ENCODE measurements around the gene RAB40C. TPM values are rescaled to one million over a fixed set of nuclear protein-coding genes. Genes with fewer than 3 reads are reported as not detected.
A peak's percentile ranks its signal among the peaks of the same experiment; 100 is the strongest.

The RAB40C gene
- total RNA-seq, 2 experiments from 2014 or later = 6.3 to 7.3 TPM

DNA sequence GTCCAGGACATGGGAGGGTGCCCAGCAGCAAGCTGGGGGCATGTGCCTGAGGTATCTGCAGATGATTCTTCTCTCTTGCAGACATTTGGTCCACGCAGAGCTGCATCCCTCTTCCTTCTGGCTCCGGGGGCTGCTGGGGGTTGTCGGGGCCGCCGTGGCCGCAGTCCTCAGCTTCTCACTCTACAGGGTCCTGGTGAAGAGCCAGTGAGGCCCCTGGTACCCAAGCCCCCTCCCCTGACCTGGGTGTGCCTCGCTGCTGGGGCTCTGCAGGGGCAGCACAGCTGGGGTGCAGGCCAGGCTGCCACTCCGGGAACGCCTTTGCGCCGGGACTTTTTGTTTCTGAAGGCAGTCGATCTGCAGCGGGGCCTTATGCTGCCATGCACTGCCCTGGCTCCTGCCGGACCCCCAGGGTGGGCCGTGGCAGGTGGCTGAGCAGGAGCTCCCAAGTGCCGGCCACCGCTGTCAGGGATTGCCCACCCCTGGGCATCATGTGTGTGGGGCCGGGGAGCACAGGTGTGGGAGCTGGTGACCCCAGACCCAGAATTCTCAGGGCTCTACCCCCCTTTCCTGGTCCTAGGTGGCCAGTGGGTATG lies 83.6 kb downstream of the RAB40C start:
- intact Hi-C loops (cut with micrococcal nuclease) = no loop called here
- no peak for DNase-seq
- Mint-ChIP-seq H3K4me1 (ENCODE audit: low read depth) (peaks cover 20% of the 10 kb centered on the region), H3K4me3 (no peak overlapping the region), H3K9me3 (no peaks in the 10 kb centered on the region), H3K36me3 (ENCODE audit: low read depth) (peaks cover 12% of the 10 kb centered on the region), H3K27me3 (ENCODE audit: low read depth) (peaks cover 3% of the 10 kb centered on the region), H3K27ac (no peak overlapping the region)
- CTCF ChIA-PET = interaction anchor here (1.1 kb wide), 1 partner anchor 115 kb away, joined by 3 read pairs; the partner anchor contains the start of genes CHTF18 and RPUSD1

DNA sequence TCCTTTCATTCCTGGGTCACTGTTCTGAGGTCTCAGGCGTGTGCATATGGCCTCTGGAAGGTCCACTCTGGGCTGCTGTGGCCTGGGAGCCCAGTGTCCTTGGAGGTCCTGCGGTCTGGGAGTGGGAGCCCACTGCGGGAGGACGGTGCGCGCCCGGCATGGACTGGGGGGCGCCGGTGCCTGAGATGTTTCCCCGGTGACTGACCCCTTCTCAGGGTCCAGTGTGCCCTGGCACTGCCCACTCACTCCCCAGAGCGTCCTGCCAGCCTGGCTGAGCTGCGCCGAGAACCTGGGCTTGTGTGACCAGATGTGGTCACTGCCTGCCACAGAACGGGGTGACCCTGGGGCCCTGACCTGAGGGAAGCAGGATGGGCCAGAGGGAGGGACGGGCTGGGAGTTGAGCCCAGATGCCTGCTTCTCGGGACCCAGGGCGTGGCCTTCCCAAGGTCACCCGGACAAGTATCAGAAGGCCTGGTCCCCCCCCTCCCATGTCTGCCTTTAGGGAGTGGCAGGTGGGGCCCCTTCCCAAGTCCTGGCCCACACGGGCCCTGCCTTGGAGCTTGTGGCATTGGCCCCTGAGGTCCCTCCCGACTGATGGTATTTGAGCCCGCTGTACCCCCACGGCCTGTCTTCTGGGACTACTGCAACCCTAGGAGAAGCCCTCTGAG lies 84.5 kb downstream of the RAB40C start:
- Mint-ChIP-seq H3K27me3 (ENCODE audit: low read depth) (peaks cover 3% of the 10 kb centered on the region), H3K4me3 (no peak overlapping the region), H3K9me3 (no peaks in the 10 kb centered on the region), H3K36me3 (ENCODE audit: low read depth) (peaks cover 12% of the 10 kb centered on the region), H3K4me1 (ENCODE audit: low read depth) (peaks cover 16% of the 10 kb centered on the region), H3K27ac (no peak overlapping the region)
- intact Hi-C loops (cut with micrococcal nuclease) = no loop called here
- CTCF ChIA-PET = no interaction called here
- no peak for DNase-seq

DNA sequence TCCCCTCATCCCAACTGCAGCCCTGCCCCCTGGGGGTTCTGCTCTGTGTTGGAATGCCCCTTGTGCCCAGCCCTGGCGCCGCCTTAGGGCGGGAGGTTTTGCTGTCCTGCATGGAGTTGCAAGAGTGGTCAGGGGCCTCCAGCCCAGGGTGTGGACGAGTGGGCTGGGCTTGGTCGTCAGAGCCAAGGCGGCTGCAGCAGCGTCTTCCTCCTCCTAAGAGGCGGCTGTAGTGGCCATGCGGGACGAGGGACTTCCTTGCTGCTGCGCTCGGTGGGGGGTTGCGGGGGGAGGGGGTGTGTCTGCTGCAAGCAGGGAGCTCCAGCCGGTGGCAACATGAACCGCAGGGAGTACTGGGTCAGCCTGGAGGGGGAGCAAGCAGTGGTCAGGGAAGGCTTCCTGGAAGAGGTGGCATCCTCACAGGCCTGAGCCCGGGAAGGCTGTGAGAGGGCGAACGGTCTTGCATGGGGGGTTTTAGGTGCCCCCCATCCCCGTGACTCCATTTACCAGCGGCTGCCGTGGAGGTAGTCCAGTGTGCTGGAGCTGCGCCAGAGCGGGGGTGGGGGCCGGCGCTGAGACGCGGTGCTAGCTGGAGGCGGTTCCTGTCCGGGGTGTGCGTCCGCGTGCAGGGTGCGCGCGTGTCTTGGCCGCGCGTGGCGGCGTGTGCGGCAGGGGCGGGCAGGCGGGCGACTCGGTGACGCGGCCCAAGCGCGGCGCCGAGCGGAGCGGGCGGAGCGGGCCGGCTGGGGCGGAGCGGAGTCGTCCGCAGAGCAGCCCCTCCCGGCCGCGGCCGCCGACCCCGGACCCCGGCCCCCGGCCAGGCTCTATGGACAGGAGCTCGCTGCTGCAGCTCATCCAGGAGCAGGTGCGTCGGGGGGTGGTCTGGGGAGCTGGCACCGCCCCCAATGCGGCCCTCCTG lies 85.4 kb downstream of the RAB40C start, which contains the start of gene RHBDL1:
TSS of gene RHBDL1 (plus strand) at position 704 of the 916 bp plus-strand sequence. CDS start at position 824, 120 bp downstream.
- intact Hi-C loops (cut with micrococcal nuclease) = no loop called here
- H3K4me1 Mint-ChIP-seq (ENCODE audit: low read depth) = peaks cover 13% of the 10 kb centered on the region

GRCh38 chr16:675884-676564 lies 86.2 kb downstream of the RAB40C start:
- Mint-ChIP-seq H3K27me3 (ENCODE audit: low read depth) (peaks cover 3% of the 10 kb centered on the region), H3K9me3 (no peaks in the 10 kb centered on the region), H3K4me1 (ENCODE audit: low read depth) (peaks cover 14% of the 10 kb centered on the region), H3K27ac (no peak overlapping the region), H3K4me3 (no peak overlapping the region), H3K36me3 (ENCODE audit: low read depth) (peaks cover 6% of the 10 kb centered on the region)
- no peak for DNase-seq
- intact Hi-C loops (cut with micrococcal nuclease) = no loop called here
- CTCF ChIA-PET = interaction anchor here (1.0 to 1.6 kb wide), 3 partner anchors 8 to 26 kb away, joined by 3 to 4 read pairs (median 3); partner anchors contain the start of genes RHOT2 and WDR90

More for the DNA sequence above, 85.4 kb downstream of the RAB40C start, which contains the start of gene RHBDL1:
- Mint-ChIP-seq H3K4me3 (peak within 1 kb of the TSS; percentile 18), H3K36me3 (ENCODE audit: low read depth) (peaks cover 8% of the 10 kb centered on the region), H3K27ac (no peak within 1 kb of the TSS), H3K27me3 (ENCODE audit: low read depth) (peaks cover 3% of the 10 kb centered on the region), H3K9me3 (no peaks in the 10 kb centered on the region)
- DNase-seq = no peak
- CTCF ChIA-PET = interaction anchor here (1.5 to 1.6 kb wide), 2 partner anchors 14 to 26 kb away, joined by 3 to 4 read pairs; partner anchors contain the start of gene WDR90

GRCh38 chr16:676565-676902 lies 86.7 kb downstream of the RAB40C start:
- CTCF ChIA-PET = interaction anchor here (1.0 to 1.6 kb wide), 3 partner anchors 9 to 27 kb away, joined by 3 to 4 read pairs (median 3); partner anchors contain the start of genes RHOT2 and WDR90
- H3K27ac Mint-ChIP-seq = no peak overlapping the region
- intact Hi-C loops (cut with micrococcal nuclease) = no loop called here
- H3K4me1 Mint-ChIP-seq (ENCODE audit: low read depth) = peaks cover 19% of the 10 kb centered on the region
- no peaks in the 10 kb centered on the region for H3K9me3 Mint-ChIP-seq
- no peak overlapping the region for H3K4me3 Mint-ChIP-seq
- H3K36me3 Mint-ChIP-seq (ENCODE audit: low read depth) = peaks cover 6% of the 10 kb centered on the region
- peaks cover 3% of the 10 kb centered on the region for H3K27me3 Mint-ChIP-seq (ENCODE audit: low read depth)
- DNase-seq = no peak

DNA sequence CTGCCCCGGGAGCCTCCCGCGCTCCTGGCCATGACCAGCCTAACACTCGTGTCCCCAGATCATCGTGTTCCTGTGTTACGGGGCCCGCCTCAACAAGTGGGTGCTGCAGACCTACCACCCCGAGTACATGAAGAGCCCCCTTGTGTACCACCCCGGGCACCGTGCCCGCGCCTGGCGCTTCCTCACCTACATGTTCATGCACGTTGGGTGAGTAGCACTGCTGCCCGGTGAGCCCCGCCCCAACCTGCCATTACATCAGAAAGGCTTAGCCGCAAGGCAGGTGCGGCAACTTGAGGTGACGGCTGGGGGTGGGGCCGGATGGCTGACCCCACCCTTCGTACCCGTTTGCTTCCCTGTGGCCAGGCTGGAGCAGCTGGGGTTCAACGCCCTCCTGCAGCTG lies 87.0 kb downstream of the RAB40C start:
- Mint-ChIP-seq H3K4me1 (ENCODE audit: low read depth) (peaks cover 23% of the 10 kb centered on the region), H3K4me3 (no peak overlapping the region), H3K9me3 (no peaks in the 10 kb centered on the region), H3K27me3 (ENCODE audit: low read depth) (peaks cover 3% of the 10 kb centered on the region), H3K36me3 (ENCODE audit: low read depth) (peaks cover 7% of the 10 kb centered on the region), H3K27ac (no peak overlapping the region)
- intact Hi-C loops (cut with micrococcal nuclease) = no loop called here
- CTCF ChIA-PET = interaction anchor here (1.0 to 1.6 kb wide), 2 partner anchors 9 to 12 kb away, joined by 3 to 4 read pairs; partner anchors contain the start of gene RHOT2
- DNase-seq = no peak

DNA sequence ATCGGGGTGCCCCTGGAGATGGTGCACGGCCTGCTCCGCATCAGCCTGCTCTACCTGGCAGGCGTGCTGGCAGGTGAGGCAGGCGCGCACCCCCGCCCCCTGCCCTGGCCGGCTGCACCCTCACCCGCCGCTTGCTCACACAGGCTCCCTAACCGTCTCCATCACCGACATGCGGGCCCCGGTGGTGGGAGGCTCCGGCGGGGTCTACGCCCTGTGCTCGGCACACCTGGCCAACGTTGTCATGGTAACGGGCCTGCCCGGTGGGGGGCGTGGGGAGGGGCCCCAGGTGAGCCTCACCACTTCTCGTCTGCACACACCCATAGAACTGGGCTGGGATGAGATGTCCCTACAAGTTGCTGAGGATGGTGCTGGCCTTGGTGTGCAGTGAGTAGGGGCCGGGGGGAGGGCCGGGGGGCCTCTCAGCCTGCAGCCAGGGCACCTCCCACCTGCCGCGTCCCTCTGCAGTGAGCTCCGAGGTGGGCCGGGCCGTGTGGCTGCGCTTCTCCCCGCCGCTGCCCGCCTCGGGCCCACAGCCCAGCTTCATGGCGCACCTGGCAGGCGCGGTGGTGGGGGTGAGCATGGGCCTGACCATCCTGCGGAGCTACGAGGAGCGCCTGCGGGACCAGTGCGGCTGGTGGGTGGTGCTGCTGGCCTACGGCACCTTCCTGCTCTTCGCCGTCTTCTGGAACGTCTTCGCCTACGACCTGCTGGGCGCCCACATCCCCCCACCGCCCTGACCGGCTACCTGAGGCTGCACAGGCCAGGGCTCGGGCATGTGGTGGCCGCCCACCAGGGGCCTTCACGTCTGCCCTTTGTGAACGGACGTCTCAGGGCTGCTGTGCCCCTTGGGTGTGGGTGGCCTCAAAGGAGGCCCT lies 87.7 kb downstream of the RAB40C start:
- no peak for DNase-seq
- intact Hi-C loops (cut with micrococcal nuclease) = no loop called here
- Mint-ChIP-seq H3K9me3 (no peaks in the 10 kb centered on the region), H3K27ac (no peak overlapping the region), H3K27me3 (ENCODE audit: low read depth) (peaks cover 3% of the 10 kb centered on the region), H3K36me3 (ENCODE audit: low read depth) (peaks cover 11% of the 10 kb centered on the region), H3K4me3 (no peak overlapping the region), H3K4me1 (ENCODE audit: low read depth) (peaks cover 29% of the 10 kb centered on the region)
- CTCF ChIA-PET = interaction anchor here (1.6 kb wide), 1 partner anchor 12 kb away, joined by 4 read pairs; no protein-coding TSS in a partner anchor

DNA sequence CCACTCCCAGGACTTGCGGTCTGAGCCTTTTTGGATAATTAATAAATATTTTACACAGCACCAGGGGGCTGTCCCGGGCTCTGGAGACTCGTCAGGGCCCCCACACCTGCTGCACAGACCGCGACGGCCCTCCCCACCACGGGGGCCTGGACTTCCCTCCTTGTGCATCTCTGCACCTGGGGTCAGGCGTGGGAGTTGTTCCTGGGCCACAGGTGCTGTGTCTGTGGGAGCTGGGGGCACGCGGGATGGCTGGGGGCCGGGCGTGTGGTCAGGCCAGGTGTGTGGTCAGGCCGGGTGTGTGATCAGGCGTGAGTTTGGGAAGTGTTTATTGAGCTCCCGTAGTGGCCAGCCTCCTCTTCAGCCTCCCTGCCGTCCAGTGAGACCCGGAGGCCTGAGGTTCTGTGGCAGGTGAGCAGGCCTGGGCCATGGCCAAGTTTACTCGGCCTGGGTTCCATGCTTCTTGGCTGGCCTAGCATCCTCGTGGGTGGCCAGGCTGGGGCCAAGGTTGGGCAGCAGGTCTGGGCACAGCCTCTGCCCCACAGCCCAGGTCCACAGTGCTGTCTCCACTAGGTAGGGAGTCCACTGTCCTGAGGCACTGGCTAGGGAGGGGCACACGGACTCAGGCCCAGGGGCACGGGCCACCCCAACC lies 88.5 kb downstream of the RAB40C start:
- H3K4me1 Mint-ChIP-seq (ENCODE audit: low read depth) = peaks cover 37% of the 10 kb centered on the region
- H3K27ac Mint-ChIP-seq = no peak overlapping the region
- H3K9me3 Mint-ChIP-seq = no peaks in the 10 kb centered on the region
- DNase-seq = no peak
- H3K4me3 Mint-ChIP-seq = no peak overlapping the region
- CTCF ChIA-PET = no interaction called here
- H3K36me3 Mint-ChIP-seq (ENCODE audit: low read depth) = peaks cover 11% of the 10 kb centered on the region
- intact Hi-C loops (cut with micrococcal nuclease) = no loop called here
- peaks cover 3% of the 10 kb centered on the region for H3K27me3 Mint-ChIP-seq (ENCODE audit: low read depth)
